Stomach smooth muscle (tissue), 2 donors: ENCODE results near the gene NLGN1.

ENCODE experiments used
- H3K27ac ChIP-seq: one replicate; pipeline ENCODE4 v1.7.0; 2013; ENCODE audit warnings: mild to moderate bottlenecking, low read length, inconsistent platforms
- H3K27me3 ChIP-seq, 2 donors: one replicate each; pipeline ENCODE4 v1.7.0; 2013; ENCODE audit warnings: low read length in 2 of 2; ENCODE audit not compliant: insufficient read depth in 2 of 2, control insufficient read depth in 1 of 2
- H3K36me3 ChIP-seq, 2 donors: one replicate each; pipeline ENCODE4 v1.7.0; 2013; ENCODE audit warnings: low read length in 2 of 2; ENCODE audit not compliant: control insufficient read depth in 2 of 2, insufficient read depth in 2 of 2
- H3K4me1 ChIP-seq: one replicate; pipeline ENCODE4 v1.7.0; 2013; ENCODE audit warnings: low read length; ENCODE audit not compliant: control insufficient read depth, insufficient read depth
- H3K4me3 ChIP-seq, 2 donors: one replicate each; pipeline ENCODE4 v1.7.0; 2013; ENCODE audit warnings: low read length in 2 of 2
- H3K9ac ChIP-seq, 2 donors: one replicate each; pipeline ENCODE4 v1.7.0; 2013; ENCODE audit warnings: low read length in 2 of 2, mild to moderate bottlenecking in 1 of 2
- H3K9me3 ChIP-seq, 2 donors: one replicate each; pipeline ENCODE4 v1.7.0; 2013; ENCODE audit warnings: low read length in 2 of 2; ENCODE audit not compliant: control insufficient read depth in 2 of 2
- donor health status: healthy.
- donor health status: Pancreatic carcinoma.

The NLGN1 gene

GRCh38 chr3:173709026-173709425 lies 311.5 kb downstream of the NLGN1 start:
- Histone ChIP-seq H3K9ac (no peak overlapping the region), H3K4me3 (no peak overlapping the region), H3K27me3 (no peaks in the 10 kb centered on the region), H3K4me1 (no peaks in the 10 kb centered on the region), H3K9me3 (no peaks in the 10 kb centered on the region), H3K27ac (no peak overlapping the region), H3K36me3 (no peaks in the 10 kb centered on the region)

DNA sequence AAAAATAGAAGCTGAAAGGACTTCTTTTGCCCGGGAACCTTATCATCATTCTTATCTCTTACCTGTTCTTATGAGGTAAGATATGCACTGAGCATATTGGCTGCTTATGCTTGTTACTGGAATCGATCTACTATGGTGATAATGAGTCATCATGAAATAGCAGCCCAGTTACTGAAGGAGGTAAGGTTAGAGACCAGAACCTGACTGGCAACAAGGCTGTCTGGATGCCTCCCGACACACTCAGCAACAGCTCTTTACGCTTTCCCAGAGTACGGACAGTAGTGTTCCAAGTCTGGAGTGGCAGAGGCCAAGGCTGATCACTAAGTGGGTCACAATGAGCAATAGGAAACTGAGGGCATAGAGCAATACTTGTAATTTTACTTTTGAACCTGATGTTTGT lies 314.1 kb downstream of the NLGN1 start:
- Histone ChIP-seq H3K9me3 (no peaks in the 10 kb centered on the region), H3K4me1 (no peaks in the 10 kb centered on the region), H3K27ac (no peak overlapping the region), H3K27me3 (no peaks in the 10 kb centered on the region), H3K36me3 (no peaks in the 10 kb centered on the region), H3K4me3 (no peak overlapping the region), H3K9ac (no peak overlapping the region)

DNA sequence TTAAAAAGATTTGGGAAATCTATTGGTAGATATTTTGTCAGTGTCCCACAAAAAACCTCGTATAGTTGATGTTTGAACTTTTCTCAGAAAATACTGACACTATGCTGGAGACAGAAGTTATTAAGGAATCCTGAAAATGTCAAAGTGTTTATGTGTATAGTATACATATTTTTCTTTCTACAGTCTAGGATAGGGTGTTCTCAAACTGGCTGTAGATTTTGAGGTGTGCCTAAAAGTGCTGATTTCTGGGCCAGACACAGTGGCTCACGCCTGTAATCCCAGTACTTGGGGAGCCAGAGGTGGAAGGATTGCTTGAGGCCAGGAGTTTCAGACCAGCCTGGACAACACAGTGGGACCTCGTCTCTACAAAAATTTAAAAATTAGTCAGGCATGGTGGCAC lies 322.0 kb downstream of the NLGN1 start:
- H3K27me3 ChIP-seq: no peaks in the 10 kb centered on the region
- H3K9me3 ChIP-seq: no peaks in the 10 kb centered on the region
- no peak overlapping the region for H3K27ac ChIP-seq
- H3K4me1 ChIP-seq: no peaks in the 10 kb centered on the region
- H3K4me3 ChIP-seq: no peak overlapping the region
- H3K9ac ChIP-seq: no peak overlapping the region
- H3K36me3 ChIP-seq: no peaks in the 10 kb centered on the region

- H3K27me3 ChIP-seq: no peaks in the 10 kb centered on the region
- H3K4me3 ChIP-seq: no peak overlapping the region
- no peak overlapping the region for H3K27ac ChIP-seq
- H3K4me1 ChIP-seq: no peaks in the 10 kb centered on the region
- H3K36me3 ChIP-seq: no peaks in the 10 kb centered on the region
- H3K9me3 ChIP-seq: no peaks in the 10 kb centered on the region
- no peak overlapping the region for H3K9ac ChIP-seq
Measured at GRCh38 chr3:173725507-173725906, 328.0 kb downstream of the NLGN1 start.

DNA sequence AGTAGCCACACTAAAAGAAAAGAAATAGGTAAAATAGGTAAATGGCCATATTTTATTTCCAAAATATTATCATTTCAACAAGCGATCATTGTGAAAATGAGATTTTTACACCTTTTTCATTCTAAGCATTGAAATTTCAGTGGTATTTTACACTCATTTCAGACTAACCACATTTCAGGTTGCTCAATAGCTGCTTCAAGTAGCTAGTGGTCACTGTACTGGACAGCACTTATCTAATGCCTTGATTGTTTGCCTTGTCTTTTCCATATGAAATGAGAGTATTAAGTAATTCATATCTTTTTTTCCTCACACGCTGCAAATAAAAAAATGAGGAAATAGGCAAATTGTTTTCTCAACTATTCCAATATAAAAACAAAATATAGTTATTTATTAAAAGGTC lies 332.8 kb downstream of the NLGN1 start:
- Histone ChIP-seq H3K9me3 (no peaks in the 10 kb centered on the region), H3K36me3 (no peaks in the 10 kb centered on the region), H3K27ac (no peak overlapping the region)

GRCh38 chr3:173732237-173732636 lies 334.7 kb downstream of the NLGN1 start:
- Histone ChIP-seq H3K4me1 (no peaks in the 10 kb centered on the region), H3K36me3 (no peaks in the 10 kb centered on the region), H3K27me3 (no peaks in the 10 kb centered on the region), H3K9me3 (no peaks in the 10 kb centered on the region), H3K27ac (no peak overlapping the region), H3K9ac (no peak overlapping the region), H3K4me3 (no peak overlapping the region)

More for the DNA sequence above, 332.8 kb downstream of the NLGN1 start:
- no peak overlapping the region for H3K9ac ChIP-seq
- no peak overlapping the region for H3K4me3 ChIP-seq
- H3K4me1 ChIP-seq: no peaks in the 10 kb centered on the region
- H3K27me3 ChIP-seq: no peaks in the 10 kb centered on the region

DNA sequence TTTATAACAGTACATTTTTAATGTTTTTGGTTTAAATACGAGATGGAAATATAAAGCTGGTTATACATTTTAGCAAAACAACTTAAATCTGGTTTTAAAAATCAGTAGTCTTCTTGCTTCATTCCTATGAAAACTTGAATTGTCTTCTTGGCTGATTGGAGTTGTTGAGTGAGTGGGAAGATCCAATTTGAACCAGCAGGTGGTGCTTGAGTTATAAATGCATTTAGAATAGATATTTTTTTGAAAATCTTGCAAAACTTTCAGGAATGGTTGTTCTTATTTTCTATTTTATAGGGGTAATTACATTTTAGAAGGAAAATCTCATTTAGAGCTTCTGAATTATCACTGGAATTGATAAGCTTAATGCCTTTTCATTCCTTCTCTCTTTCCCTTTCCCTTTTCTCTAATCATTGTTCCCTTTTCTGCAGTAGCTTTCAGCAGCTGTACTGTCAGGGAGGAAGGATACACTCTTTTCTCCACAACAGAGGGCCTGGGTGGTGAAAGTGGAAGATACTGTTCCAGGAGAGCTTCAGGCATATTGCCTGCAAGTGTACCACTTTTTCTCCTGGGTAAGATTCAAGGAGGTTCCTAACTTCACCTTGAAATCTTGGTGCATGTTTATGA lies 335.6 kb downstream of the NLGN1 start:
- Histone ChIP-seq H3K4me3 (no peak overlapping the region), H3K36me3 (no peaks in the 10 kb centered on the region), H3K9ac (no peak overlapping the region), H3K27me3 (no peaks in the 10 kb centered on the region), H3K9me3 (no peaks in the 10 kb centered on the region), H3K4me1 (no peaks in the 10 kb centered on the region), H3K27ac (no peak overlapping the region)

DNA sequence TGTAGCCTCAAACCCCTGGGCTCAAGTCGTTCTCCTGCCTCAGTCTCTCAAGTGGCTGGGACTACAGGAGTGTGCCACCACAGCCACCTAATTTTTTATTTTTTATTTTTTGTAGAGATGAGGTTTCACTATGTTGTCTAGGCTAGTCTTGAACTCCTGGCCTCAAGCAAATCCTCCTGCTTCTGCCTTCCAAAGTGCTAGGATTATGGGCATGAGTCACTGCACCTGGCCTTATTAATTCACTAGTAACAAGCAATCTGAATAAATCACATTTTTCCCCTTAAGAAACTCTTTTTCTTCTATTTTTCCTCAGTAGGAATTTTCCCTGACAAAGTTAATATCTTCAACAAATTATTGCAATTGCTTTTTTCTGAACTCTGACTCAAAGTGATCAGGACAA lies 336.9 kb downstream of the NLGN1 start:
- H3K9me3 ChIP-seq: no peaks in the 10 kb centered on the region
- H3K27ac ChIP-seq: no peak overlapping the region
- no peaks in the 10 kb centered on the region for H3K36me3 ChIP-seq
- no peak overlapping the region for H3K4me3 ChIP-seq
- no peaks in the 10 kb centered on the region for H3K4me1 ChIP-seq
- no peak overlapping the region for H3K9ac ChIP-seq
- no peaks in the 10 kb centered on the region for H3K27me3 ChIP-seq

DNA sequence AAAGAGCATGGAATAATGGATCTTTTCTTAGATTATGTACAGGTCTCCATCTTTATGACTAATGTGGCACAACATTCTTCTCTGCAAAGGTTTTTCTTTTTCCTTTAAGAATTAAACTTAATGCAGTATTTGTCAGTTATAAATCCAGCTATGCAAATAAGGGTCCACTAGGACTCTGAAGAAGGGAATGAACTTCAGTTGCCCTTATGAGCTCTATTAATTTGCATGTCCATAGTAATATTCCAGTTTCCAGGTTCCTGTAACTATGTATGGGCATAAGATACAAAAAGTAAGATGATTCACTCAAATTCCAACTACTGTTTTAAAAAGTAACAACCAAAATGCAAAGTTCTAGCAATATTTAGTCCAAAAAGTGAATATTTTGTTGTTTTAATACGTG lies 337.4 kb downstream of the NLGN1 start:
- no peak overlapping the region for H3K4me3 ChIP-seq
- no peaks in the 10 kb centered on the region for H3K9me3 ChIP-seq
- H3K36me3 ChIP-seq: no peaks in the 10 kb centered on the region
- H3K4me1 ChIP-seq: no peaks in the 10 kb centered on the region
- H3K9ac ChIP-seq: no peak overlapping the region
- H3K27ac ChIP-seq: no peak overlapping the region
- no peaks in the 10 kb centered on the region for H3K27me3 ChIP-seq

DNA sequence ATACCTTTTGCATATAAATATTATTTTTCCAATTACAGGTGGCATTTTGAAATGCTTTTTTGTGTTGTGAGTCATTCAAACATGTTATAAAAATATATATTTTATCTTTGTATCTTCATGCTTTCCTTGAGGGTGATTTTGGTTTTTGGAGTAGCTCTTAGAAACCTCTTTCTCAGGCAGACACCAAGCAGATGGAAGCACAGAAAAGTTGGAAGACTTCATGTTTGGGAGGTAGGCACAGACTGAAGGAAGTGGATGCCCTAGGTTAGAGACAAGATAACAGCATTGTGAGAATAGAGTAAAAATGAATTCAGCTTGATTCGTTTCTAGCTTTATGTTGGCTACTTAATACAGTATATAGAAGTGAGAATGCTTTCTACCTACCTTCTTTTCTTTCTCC lies 338.3 kb downstream of the NLGN1 start:
- H3K4me1 ChIP-seq: no peaks in the 10 kb centered on the region
- H3K9ac ChIP-seq: no peak overlapping the region
- H3K36me3 ChIP-seq: no peaks in the 10 kb centered on the region
- no peak overlapping the region for H3K4me3 ChIP-seq
- no peaks in the 10 kb centered on the region for H3K9me3 ChIP-seq
- H3K27me3 ChIP-seq: no peaks in the 10 kb centered on the region
- no peak overlapping the region for H3K27ac ChIP-seq

DNA sequence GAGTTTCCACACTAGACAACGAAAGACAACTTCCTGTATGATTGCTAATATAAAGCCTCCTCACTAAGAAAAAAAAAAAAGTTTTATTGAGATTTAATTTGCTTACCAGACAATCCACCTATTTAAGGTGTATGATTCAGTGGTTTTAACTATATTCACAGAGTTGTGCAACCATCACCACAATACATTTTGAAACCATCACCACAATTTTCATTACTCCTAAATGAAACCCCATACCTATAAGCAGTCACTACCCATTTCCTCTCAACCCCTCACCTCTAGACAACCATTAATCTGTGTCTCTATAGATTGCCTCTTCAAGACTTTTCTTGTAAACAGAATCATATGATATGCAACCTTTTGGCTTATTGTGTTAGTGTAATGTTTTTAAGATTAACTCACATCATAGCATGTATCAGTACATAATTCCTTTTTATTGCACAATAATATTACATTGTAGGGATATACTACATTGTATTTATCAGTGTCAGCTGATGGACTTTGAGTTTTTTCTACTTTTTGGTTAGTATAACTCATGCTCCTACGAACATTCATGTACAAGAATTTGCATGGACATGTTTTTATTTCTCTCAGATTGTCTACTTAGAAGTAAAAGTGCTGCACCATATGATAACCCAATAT lies 339.7 kb downstream of the NLGN1 start:
- H3K27ac ChIP-seq: no peak overlapping the region
- no peak overlapping the region for H3K9ac ChIP-seq
- H3K36me3 ChIP-seq: no peaks in the 10 kb centered on the region
- no peaks in the 10 kb centered on the region for H3K9me3 ChIP-seq
- H3K4me3 ChIP-seq: no peak overlapping the region
- no peaks in the 10 kb centered on the region for H3K27me3 ChIP-seq
- H3K4me1 ChIP-seq: no peaks in the 10 kb centered on the region
